HG03460 (cell line): Measurements from ENCODE around the gene BMP10.

Experiments
- ATAC-seq: cut with Tn5 transposase; IDR thresholded peaks from one replicate; pipeline ENCODE4 v1.9.1; 2021; ENCODE audit not compliant: unreplicated experiment

The BMP10 gene

DNA sequence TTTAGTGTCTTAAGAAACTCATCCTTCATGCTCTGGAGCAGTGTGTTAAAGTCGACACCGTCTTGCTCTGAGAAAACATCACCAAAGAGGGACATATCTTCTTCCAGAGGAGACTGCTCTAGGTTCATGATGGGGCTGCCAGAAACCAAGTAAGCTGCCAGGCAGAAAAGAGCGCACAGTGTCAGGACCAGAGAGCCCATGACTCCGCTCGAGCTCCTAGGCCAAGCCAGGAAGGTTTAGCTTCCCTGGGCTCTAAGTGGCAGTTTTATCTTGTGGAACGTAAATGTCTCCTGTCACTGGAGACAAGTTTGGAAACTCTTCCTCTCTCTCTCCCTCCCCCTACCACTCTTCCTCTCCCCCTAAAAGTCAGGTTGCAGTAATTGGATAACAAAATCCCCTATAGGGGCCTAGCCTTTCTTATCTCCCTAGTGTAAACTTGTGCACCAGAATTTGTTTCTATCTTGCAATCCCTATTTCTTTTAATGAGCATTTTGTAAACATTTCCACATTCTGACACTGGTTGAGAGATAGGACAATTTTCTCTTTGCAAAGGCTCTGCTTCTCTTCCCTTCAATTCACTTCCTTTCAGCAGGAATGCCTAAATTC, at the start of gene BMP10:
Gene BMP10, minus strand, starts transcription at position 239 of the 606 bp plus-strand sequence. Its CDS starts 39 bp downstream, at position 200.
- no peak for ATAC-seq

DNA sequence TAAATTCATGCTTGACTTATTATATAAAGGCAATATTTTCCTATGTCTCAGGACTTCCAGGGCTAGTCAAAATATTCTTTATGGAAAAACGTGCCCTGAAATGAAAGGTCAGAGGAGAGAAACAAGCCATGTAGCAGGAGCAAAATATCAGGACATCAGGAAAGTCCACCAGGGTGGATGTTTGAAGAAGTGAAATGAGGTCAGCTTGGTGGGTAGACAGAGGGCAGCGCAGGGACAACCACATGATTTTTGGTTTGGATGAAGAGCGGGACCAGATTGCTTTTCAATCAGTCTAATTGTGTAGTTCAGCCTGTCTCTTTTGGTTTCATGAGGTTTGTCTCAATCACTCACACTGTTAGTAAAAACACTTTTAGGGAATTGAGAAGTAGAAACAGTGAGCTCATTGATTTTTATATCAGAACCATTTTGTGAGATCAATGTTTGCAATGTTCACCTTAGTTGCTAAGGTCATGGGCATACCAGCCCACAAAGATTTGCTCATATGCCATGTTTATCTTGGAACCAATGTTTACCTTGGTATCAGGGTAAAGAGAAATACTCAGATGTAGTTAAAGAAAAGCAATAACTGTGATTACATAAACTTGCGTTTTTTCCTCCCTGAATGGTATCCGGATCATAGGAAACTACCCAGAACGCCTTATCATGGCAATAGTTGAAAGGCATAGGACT, 49.4 kb upstream of the BMP10 start:
- no peak for ATAC-seq

DNA sequence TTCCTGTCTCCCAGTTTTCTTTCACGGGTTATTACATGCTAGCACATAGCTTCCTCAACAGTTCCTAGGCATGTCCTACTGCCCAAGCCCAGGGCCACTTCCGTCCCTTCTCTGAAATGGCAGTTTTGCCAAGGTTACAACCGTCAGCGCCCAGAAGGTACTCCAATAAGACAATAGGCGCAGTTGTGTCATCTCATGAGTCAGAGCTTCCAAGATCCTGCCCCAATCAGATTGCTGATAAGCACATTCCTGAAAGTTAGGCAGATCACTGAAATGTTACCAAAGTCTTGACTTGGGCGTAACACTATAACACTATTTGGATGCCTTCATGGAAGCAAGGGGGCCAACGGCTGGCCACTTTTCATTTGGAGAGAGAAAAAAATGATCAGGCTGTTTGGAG, 47.3 kb upstream of the BMP10 start:
- no peak for ATAC-seq

DNA sequence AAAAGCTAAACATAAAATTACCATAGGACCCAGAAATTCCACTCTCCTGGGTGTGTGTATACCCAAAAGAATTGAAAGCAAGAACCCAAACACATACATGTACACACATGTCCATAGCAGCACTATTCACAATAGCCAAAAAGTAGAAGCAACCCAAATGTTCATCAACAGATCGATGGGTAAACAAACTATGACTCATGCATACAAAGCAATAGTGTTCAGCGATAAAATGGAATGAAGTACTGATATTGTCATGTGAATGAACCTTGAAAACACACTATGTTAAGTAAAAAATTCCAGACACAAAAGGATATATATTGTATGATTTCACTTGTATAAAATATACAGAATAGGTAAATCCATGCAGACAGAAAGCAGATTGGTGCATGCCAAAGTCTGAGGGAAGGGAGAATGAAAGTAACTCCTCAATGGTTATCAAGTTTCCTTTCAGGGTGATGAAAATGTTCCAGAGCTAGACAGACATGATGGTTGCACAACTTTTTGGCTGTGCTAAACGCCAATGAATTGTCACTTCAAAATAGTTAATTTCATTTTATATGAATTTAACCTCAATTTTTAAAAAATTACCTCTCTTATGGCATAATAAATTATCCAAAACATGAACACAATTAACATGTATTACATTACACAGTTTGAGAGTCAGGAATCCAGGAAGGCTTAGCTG, 46.0 kb upstream of the BMP10 start:
- ATAC-seq = no peak

DNA sequence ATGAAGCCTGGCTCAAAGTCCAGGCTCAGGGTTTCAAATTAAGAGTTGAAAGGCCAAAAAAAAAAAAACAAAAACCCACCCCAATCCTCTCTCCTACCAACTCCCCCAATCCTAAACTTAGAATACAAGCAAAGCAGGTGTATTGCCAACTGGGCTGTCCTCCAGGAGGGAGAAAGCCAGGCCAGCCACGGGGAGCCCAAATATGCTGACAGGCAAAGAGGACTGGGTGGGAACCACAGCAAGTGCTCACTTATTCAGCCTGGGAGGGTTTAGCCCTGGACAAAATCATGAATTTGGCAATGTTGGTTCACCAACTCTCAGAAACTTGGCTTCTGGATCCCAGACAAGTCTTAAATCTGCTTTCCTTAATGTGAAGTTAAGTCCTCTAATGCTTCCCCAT, 45.0 kb upstream of the BMP10 start:
- no peak for ATAC-seq

DNA sequence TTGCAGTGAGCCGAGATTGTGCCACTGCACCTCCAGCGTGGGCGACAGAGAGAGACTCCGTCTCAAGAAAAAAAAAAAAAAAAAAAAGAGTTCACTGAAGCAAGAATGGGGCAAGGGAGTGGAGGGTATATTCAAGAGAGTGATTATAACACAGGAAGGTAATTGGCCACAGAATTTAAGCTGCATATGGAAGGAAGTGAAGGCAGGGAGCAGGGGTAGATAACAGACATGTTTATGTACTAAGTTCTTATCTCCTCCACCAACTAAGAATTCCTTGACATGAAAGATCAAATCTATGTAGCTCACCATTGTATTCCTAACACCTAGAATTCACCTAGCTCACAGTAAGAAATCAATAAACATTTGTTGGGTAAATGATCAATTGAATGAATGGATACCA, 44.2 kb upstream of the BMP10 start:
- no peak for ATAC-seq

- ATAC-seq = no peak
Measured at GRCh38 chr2:68913359-68913758, 42.2 kb upstream of the BMP10 start.

GRCh38 chr2:68912732-68913131, 41.5 kb upstream of the BMP10 start:
- no peak for ATAC-seq

- ATAC-seq = no peak
Measured at GRCh38 chr2:68912111-68912510, 40.9 kb upstream of the BMP10 start.

- no peak for ATAC-seq
Measured at GRCh38 chr2:68911709-68912108, 40.5 kb upstream of the BMP10 start.

- ATAC-seq = no peak
Measured at GRCh38 chr2:68911246-68911645, 40.0 kb upstream of the BMP10 start.

DNA sequence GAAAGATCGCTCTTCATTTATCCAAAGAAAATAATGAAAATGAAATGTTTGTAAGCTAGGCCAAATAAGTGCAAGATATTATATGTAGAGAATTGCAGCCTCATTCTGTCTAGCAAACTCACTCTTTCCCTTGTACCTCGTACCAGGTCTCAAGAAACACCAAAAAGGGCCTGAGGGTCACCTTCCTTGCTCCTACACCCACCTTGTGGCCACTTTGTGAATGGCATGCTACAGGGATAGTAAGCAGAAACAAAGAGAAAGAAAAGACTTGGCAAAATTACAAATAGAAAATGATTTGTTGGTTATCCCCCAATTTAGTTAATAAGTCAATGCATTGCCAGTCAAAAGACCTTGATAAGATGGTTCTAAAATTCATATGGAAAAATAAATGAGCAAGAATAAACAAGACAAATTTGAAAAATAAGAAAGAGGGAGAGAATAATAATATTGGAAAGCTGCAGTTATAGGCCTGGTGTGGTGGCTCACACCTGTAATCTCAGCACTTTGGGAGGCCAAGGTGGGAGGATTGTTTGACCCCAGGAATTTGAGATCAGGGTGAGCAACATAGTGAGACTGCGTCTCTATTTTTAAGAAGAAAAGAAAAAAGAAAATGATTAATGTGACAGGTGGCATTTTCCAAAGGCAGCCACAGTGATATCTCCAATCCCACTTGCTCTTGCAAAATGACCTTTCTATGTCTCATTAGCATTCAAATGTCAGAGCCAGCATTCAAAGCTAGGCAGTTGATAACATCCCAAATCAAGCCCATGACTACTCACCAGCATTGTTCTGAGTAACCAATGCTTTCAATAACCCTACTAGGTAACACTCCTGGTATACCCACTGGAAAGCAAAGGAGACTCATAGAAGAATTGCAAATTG, 38.8 kb upstream of the BMP10 start:
- peak; percentile 35 for ATAC-seq

GRCh38 chr2:68908392-68908970, 37.3 kb upstream of the BMP10 start:
- ATAC-seq = peak; percentile 96

GRCh38 chr2:68907920-68908253, 36.7 kb upstream of the BMP10 start:
- peak; percentile 22 for ATAC-seq

GRCh38 chr2:68907232-68907919, 36.2 kb upstream of the BMP10 start:
- ATAC-seq = no peak

DNA sequence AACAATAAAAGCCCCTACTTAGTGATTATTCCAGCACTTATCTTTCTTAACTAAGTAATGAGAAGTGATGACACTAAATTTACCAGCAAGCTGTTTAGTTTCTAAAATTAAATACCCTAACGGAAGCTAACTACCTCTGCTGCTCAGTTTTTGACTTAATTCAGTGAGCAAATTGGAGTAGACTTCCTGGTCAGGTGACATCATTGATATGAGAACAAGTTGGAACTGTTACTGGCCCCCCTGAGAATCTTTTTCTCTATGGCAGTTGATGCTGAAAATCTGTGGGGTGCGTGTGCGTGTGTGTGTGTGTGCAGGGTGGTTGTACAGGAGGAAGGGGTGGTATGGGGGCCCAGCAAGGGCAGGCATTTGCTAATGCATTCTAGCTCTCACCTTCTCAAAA, 35.5 kb upstream of the BMP10 start:
- no peak for ATAC-seq

DNA sequence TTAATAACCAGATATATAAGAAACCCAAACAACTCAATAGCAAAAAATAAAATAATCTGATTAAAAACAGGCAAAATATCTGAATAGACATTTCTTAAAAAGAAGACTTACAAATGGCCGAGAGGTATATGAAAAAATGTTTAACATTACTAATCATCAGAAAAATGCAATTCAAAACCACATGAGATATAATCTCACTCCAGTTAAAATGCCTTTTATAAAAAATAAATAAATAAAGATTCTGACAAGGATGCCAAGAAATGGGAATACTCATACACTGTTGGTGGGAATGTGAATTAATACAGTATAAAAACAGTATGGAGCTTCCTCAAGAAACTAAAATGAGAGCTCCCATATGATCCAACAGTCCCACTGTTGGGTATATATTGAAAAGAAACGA, 33.9 kb upstream of the BMP10 start:
- no peak for ATAC-seq

DNA sequence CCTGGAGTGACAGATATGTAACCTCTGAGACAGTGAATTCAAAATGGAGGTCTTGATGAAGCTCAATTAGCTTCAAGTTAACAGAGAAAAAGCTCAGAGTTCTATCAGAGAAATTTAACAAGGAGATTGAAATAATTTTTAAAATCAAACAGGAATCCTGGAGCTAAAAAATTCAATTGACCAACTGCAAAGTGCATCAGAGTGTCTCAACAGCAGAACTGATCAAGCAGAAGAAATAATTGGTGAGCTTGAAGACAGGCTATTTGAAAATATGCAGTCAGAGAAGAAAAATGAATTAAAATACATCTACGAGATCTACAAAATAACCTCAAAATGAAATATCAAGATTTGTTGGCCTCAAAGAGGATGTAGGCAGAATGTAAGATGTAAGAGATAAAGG, 30.4 kb upstream of the BMP10 start:
- ATAC-seq = no peak

GRCh38 chr2:68901199-68901514, 30.0 kb upstream of the BMP10 start:
- ATAC-seq = no peak

GRCh38 chr2:68900496-68901198, 29.4 kb upstream of the BMP10 start:
- no peak for ATAC-seq
